Amniotic stem cell (primary cell): ENCODE results near the gene SPANXD.
"Not testable (repeated sequence)": the region's sequence is repeated elsewhere in the genome, so short reads cannot be mapped to it uniquely, and the experiment has no call there.

Experiments
- DNase-seq: peaks from one replicate; lab custom pipeline; 2025; lab: John Stamatoyannopoulos, UW

Gene SPANXD, protein sequence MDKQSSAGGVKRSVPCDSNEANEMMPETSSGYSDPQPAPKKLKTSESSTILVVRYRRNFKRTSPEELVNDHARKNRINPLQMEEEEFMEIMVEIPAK

DNA sequence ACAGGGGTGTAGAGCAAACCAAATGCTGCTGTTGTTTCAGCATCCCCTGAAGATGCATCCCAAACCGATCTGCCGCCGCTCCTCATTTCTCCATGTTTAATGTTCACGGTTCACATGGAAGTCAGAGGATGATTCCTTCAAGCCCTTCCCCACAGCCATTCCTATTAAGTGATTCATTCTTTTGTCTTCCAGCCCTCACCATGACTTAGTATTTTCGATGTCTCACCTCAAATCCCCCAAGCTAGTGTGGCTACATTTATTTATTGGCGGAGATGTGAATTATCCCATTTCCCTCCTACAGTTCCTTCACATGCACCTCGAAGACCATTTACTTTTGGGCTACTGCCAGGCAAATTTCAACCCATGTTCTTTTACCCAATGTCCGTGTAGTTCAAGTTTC lies at the start of gene SPANXD:
Gene SPANXD, minus strand, starts transcription at position 101 of the 400 bp plus-strand sequence. CDS start 334 bp downstream, outside the sequence.
- not testable (repeated sequence) for DNase-seq

DNA sequence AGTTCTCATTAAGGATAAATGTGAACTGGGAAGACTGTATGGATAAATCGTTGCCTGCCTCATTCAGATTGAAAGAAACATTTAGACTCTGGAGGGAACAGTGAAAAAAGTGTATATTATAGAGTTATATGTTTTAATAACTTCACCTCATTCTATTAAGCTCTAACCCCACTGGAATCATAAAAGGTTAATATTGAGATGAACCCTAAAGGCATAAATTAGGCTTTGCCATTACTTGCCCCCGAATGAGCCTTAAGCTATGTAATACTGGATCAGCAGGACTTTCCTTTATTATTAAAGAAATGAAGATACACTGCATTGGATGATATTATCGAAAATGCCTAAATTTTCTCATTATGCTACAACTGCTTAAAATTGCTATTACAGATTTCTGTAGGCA lies 44.1 kb upstream of the SPANXD start:
- no peak for DNase-seq

DNA sequence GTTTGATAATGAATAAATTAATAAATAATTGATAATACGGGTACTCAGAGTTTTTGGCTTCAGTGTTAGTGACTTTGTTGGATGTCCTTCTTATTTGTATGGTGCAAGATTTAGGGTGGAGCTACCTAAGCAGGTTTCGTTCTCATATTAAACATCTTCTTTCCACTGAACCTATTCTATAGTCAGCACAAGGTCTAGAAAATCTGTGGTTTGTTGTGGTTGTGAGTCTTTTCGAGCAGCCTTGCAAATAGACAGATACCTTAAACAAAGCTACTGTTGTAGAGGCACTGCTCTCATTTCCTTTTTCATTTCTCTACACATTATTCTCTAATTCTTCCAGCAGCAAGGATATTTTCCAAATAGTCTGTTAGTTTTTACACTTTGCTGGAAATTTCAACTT lies 38.1 kb upstream of the SPANXD start:
- no peak for DNase-seq

DNA sequence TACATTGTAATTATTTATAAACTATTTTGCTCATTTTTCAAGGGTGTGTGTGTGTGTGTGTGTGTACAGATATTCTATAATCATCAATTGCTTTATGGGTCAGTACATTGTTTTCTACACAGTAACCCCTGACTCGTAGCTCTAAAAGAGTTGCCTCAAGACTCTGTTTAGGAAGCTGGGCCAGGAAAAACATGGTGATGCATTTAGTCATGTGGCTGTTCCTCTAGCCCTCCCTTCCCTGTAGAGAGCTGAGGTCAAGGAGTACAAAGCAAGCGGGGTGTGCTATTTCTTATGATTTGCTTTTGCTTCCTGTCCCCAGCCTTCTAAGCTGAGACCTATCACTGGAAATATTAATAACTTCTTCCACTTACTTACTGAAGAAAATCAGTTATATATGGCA lies 34.8 kb upstream of the SPANXD start:
- no peak for DNase-seq

DNA sequence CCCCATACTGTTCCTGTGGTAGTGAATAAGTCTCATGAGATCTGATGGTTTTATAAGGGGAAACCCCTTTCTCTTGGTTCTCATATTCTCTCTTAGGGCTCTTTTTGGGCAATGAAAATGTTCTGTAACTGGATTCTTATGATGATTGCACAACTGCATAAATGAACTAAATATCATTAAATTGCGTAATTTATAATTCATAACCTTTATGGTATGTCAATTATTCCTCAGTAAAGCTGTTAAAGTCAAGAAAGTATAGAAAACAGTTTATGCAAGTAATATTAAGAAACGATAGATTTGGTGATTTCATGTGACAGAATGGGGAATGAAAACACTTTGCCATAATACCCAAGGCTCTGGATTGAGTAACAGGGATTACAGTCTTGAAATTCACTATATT lies 33.5 kb upstream of the SPANXD start:
- no peak for DNase-seq

DNA sequence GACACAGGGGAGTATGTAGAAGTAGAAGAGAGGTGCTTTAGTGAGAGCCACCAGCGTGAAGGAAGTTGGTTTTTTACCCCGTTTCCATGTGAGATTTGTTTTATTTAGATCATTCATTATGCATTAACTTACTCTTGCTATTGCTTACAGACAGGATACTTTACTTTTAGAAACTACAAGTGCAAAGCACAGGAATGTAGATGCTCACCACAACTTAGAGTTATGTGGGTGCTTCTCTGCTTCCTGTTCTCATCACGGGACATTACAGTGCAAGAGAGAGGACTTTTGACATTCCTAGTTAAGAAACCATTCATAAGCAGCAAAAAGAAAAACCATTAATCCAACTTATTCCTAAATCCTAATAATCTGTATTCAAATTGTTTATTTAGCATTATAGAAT lies 25.6 kb upstream of the SPANXD start:
- DNase-seq = no peak

DNA sequence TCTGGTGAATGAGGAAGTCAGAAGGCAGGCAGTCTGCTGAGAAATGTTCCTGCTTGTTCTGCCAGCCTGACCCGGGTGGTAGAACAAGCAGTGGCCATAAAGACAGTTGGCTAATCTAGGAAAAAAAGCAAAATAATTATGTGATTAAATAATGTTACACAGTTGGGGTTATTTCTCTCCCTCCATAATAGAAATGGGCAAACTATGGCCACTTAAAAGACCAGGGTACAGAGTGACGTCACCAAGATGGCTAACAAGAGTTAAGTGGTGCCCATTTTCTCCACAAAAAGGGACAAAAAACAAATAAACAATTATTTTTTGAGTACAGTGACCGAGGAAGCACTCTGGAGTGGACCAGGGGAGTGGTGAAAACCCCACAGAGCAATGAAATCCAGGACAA lies 16.1 kb upstream of the SPANXD start:
- no peak for DNase-seq

DNA sequence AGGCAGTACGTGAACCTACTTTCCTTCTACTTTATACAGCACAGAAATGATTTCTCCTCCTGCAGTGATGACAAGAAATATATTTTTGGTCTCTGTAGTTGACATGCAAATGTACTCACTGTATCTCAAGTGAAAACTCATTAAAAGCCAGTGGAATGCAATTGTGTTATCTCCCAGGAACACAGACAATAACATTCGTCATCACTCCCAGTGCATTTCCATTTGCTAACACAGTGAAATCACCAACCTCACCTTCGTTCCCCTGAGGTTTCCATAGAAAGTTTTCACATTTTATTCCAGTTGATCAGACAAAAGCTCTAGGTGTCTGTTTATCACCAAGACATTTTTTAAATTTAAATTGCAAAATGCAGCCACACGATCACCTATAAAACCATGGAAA lies 2.5 kb upstream of the SPANXD start:
- no peak for DNase-seq

DNA sequence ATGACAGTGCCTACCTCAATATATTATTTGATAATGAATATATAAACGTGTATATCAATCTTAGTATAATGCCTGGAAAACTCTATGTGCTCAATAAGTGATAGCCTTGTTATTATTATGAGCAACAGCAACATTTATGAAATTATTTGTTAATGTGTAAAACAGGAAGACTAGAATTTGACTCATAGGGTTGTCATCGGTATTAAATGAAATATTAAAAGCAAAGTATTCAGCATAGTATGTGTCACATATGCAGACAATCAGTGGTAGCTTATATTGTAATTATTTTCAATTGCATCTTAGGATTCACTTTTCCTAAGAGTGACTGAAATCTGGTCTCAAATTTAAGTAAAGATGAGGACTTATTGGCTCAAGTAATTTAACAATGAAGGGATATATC lies 24.6 kb downstream of the SPANXD start:
- no peak for DNase-seq

DNA sequence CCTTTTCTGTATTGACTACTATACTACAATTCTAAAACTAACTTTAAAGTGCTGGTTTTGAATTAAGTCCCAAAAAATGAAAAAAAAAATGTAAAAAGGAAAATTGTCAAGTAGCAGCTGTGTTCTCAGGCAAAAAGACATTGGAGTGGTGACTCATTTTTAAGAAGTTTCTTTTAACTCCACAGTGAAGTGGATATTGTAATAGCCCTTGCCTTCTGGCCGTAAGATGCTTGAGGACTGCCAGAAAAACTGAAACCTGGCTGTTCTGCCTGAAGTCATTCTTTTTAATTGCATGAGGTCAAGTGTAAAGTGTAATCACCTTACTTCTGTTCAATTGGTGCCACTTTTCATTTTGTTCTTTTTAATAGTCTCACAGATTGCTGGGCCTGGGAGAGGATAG lies 28.9 kb downstream of the SPANXD start:
- DNase-seq = no peak

DNA sequence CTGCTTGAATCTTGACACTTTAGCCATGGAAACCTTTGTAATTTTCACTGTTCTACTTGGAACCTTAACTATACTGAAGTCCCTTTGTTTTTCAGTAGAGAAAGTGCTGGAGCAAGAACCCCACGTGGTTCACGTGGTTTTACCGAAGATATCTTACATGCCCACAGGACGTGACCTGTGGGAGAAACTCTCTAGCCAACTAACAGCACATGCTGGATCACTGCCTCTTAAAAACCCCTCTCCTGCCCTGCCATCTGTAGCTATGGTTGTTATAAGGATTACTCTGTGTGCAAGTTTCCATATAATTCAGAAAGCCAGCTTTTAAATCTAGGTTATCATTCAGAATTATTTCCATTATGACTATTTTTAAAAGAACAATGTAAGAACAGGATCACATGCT lies 30.2 kb downstream of the SPANXD start:
- no peak for DNase-seq

DNA sequence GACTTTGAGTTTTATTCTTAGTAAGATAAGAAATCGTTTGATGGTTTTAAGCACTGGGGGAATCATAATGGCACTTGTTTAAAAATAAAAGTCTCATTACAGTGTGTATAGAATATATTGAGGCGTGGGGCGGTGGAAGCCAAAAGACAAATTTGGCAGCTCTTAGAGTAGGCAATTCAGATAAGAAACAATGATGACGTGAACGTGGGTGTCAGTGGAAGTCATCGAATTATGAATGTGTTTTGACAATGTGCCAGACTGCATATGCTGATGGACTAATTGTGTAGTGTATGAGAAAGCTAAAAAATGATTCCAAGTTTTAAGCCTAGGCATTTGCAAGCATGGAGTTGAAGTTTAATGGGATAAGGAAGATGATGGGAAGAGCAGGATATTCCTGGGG lies 35.8 kb downstream of the SPANXD start:
- no peak for DNase-seq

DNA sequence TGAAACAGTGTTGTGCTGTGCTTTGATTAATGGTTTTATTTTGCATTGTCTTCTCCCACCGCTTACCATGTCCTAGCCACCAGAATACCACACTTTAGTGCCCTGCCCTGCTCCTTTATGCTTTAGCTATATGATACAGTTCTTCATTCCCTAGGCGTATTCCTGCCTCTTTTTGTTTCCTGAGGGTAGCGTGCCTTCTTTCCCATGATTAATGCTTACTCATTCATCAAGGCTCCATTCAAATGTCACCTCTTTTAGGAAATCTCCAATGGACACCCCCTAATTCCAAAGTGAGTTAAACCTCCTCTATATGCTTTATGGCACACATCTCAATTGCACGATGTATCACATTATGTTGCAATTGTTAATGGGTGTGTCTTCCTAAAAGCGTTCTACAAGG lies 46.3 kb downstream of the SPANXD start:
- no peak for DNase-seq
